Stomach (tissue), 4 donors: ENCODE measurements around the gene MRPL55.

ENCODE experiments used
- EP300 ChIP-seq: sonication (generic); formaldehyde crosslinking; IDR thresholded peaks from one replicate; pipeline ENCODE4 v1.6.1; 2017; ENCODE audit warnings: antibody characterized with exemption
- POLR2AphosphoS5 ChIP-seq, 3 donors: sonication (generic); formaldehyde crosslinking; IDR thresholded peaks; one replicate each; pipeline ENCODE4 v1.6.1; 2016; ENCODE audit warnings: antibody characterized with exemption in 3 of 3
- TF ChIP-seq, protein P1 (sequence below), 7 experiments: fragments of 450-650 bp in 4 of 7; fragments of 200-600 bp in 3 of 7; sonication (generic) in 3 of 7; IDR thresholded peaks; one replicate each; pipeline ENCODE4 v1.5.1; 2016 to 2019; ENCODE audit warnings: antibody characterized with exemption in 7 of 7, control low read depth in 2 of 7, mild to moderate bottlenecking in 1 of 7

- no peak for TF ChIP-seq EP300
- TF ChIP-seq, protein P1, sequence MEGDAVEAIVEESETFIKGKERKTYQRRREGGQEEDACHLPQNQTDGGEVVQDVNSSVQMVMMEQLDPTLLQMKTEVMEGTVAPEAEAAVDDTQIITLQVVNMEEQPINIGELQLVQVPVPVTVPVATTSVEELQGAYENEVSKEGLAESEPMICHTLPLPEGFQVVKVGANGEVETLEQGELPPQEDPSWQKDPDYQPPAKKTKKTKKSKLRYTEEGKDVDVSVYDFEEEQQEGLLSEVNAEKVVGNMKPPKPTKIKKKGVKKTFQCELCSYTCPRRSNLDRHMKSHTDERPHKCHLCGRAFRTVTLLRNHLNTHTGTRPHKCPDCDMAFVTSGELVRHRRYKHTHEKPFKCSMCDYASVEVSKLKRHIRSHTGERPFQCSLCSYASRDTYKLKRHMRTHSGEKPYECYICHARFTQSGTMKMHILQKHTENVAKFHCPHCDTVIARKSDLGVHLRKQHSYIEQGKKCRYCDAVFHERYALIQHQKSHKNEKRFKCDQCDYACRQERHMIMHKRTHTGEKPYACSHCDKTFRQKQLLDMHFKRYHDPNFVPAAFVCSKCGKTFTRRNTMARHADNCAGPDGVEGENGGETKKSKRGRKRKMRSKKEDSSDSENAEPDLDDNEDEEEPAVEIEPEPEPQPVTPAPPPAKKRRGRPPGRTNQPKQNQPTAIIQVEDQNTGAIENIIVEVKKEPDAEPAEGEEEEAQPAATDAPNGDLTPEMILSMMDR (IDR thresholded peaks at IDR 0.05), result no peak
- no peak for TF ChIP-seq POLR2AphosphoS5 (IDR thresholded peaks at IDR 0.05)
These were observed 8.9 kb upstream of the MRPL55 start for GRCh38 chr1:228118040-228118439.
